GM10266 (cell line): ENCODE data around the gene ZC3H13.

ENCODE experiments used
- DNase-seq: peaks from one replicate; pipeline ENCODE4 v3.0.0; 2012; ENCODE audit errors: extremely low spot score
- CTCF ChIP-seq: IDR thresholded peaks from 2 replicates; pipeline ENCODE4 v1.5.1; 2012; ENCODE audit warnings: mild to moderate bottlenecking, low read depth; ENCODE audit not compliant: control insufficient read depth, insufficient read depth; ENCODE audit errors: missing control alignments

Gene ZC3H13

DNA sequence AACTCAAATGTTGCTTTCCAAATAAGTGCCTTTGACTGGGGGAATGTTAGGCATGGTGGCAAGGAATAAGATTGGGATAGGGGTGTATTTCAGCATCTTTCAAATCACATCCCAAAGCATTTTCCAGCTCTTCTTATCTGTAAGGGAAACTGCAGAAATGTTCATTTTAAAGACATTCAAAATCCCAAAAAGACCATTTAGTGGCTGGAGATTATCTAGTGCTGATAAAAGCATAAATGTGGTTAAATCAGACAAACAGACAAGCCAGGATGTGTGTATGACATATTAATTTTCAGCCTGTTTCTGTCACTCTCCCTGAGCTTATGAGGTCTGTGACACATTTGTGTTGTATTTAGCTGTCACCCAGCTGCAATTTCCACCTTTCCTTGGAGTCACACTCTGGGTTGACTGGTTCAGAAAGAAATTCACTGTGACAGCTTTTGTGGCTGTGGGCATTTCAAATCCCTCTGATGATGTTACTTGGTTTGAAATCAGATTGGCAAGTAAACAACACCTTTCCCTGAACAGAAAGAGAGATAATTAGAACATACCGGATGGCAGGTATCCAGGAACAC lies 131.3 kb downstream of the ZC3H13 start:
- TF ChIP-seq CTCF: no peak

DNA sequence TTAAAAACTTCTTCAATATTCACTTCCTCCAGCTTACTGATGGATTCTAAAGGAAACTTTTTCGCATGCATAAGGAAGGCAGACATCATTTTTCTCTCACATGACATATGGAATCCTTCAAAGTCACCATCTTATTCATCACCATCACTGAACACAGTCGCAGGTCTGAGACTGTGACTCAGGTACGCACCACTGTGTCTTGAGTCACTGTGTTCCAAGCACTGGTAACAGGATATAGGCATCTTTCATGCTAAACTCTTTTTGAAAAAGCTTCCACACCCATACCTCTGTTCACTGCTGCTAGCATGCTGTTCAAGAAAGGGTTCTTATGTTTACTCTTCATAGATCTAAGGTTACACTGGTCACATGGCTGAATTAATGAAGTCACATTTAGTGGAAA lies 133.9 kb downstream of the ZC3H13 start:
- no peak for TF ChIP-seq CTCF
- DNase-seq: no peak

More for the DNA sequence above, 131.3 kb downstream of the ZC3H13 start:
- no peak for DNase-seq

DNA sequence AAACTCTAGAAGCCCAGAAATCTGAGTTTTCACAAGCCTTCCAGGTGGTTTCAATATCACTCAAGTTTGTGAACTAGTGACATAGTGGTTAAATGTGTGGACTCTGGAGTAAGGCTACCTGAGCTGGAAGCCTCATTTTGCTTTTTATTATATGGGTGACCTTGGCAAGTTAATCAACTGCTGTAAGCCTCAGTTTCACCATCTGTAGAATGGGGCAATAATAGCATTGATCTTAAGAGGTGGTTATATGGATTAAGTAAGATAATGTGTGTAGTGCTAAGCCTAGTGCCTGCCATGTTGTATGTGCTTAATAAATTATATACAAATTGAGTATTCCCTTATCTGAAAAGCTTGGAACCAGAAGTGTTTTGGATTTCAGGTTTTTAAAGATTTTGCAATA lies 135.5 kb downstream of the ZC3H13 start:
- DNase-seq: no peak
- no peak for TF ChIP-seq CTCF

DNA sequence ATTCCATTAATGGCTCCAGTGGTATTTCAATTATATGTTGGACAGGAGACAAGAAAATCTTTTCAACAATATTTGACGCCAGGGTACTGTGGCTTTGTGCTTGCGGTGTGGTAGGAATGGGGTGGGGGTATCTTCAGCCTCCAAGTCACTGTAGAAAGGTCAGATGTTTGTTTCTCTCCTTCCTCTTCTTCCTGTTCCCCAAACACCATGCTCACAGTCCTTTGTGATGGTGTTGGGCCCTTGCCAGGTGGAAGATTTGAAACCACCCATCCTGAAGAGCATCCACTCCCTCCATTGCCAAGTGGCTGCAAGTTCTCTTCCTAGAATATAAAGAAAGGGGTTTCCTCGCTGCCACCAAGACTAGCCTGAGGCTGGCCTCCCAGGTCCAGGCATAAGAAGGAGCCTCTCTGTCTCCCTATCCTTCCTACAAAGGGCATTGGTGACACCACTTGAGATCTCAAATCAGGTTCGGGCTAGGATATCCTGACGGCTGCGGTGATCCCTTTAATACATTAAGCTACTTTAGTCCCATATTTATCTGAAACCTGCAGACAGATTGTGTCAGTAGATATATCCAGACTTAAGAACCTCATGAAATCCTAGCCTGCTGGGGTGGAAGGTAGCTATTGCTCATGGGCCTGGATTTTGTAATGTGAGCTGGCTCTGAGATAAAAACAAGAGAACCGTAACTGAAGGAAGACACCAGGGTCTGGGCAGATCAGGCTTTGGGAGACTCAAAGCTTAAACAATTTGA lies 136.7 kb downstream of the ZC3H13 start:
- DNase-seq: no peak
- TF ChIP-seq CTCF: no peak

DNA sequence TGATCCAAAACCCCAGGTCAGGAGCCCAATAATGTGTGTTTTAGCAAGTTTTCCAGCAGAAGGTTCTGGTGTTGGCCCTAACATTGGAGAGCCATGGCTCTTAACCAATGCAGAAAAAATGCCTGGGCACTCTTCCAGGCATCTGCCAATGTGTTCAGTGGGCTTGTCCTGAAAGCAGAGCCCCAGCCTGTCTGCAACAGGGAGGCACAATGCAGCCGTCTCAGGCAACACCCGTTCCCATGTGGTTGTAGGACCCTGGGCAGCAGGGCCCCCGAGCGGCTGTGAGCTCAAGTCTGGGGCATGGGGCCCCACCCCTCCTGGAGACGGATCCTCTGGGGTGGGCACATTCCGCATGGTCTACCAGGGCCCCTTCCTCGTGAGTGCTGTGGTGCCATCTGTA lies 142.9 kb downstream of the ZC3H13 start:
- TF ChIP-seq CTCF: no peak
- DNase-seq: no peak

- TF ChIP-seq CTCF: no peak
- no peak for DNase-seq
Observed at GRCh38 chr13:45909089-45909488, 143.5 kb downstream of the ZC3H13 start.

- TF ChIP-seq CTCF: no peak
Observed at GRCh38 chr13:45907503-45907902, 145.0 kb downstream of the ZC3H13 start.

More at GRCh38 chr13:45907503-45907902, 145.0 kb downstream of the ZC3H13 start:
- DNase-seq: no peak
